OCI-LY3 (cell line): ENCODE results near the gene ZEB1.

ENCODE experiments used
- EZH2phosphoT487 ChIP-seq: fragments of 200-600 bp; shearing (Covaris generic); IDR thresholded peaks from 2 replicates; pipeline ENCODE4 v1.6.1; 2018; ENCODE audit warnings: antibody characterized with exemption, mixed run types, low read depth
- TF ChIP-seq, protein P1 (sequence below): fragments of 200-600, 300-600 bp; sonication (generic); IDR thresholded peaks from 2 replicates; pipeline ENCODE4 v1.5.1; 2014; ENCODE audit warnings: antibody characterized with exemption, low read length, low read depth

DNA sequence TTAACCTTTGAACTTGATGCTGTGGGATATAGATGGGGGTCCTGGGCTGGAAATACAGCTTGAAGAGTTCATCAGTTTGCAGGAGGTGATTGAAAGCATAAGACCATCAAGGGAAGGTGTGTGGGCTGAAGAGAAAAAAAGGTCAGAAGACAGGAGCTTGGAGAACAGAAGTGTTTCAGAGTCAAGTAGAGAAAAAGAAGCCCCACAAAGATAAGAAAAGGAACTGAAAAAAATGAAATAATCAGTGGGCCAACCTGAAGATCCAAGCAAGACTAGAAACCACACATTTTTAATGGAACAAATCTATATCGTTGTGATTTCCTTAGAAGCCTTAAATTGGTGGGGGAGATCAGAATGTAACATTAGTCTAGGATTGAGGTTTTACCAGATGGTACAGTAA lies 22.5 kb downstream of the ZEB1 start:
- TF ChIP-seq, protein P1, sequence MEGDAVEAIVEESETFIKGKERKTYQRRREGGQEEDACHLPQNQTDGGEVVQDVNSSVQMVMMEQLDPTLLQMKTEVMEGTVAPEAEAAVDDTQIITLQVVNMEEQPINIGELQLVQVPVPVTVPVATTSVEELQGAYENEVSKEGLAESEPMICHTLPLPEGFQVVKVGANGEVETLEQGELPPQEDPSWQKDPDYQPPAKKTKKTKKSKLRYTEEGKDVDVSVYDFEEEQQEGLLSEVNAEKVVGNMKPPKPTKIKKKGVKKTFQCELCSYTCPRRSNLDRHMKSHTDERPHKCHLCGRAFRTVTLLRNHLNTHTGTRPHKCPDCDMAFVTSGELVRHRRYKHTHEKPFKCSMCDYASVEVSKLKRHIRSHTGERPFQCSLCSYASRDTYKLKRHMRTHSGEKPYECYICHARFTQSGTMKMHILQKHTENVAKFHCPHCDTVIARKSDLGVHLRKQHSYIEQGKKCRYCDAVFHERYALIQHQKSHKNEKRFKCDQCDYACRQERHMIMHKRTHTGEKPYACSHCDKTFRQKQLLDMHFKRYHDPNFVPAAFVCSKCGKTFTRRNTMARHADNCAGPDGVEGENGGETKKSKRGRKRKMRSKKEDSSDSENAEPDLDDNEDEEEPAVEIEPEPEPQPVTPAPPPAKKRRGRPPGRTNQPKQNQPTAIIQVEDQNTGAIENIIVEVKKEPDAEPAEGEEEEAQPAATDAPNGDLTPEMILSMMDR = no peak
- TF ChIP-seq EZH2phosphoT487 = no peak
